Ovary (tissue), 3 donors: ENCODE measurements around the gene INPP5D.

Experiments
- CTCF ChIP-seq, 3 donors: fragments of 450-650 bp in 2 of 3; fragments of 200-600 bp in 1 of 3; IDR thresholded peaks; one replicate each; pipeline versions ENCODE4 v1.5.1 to v1.8.0; 2016 to 2022; ENCODE audit warnings: antibody characterized with exemption in 3 of 3, mild to moderate bottlenecking in 1 of 3
- EP300 ChIP-seq: sonication (generic); formaldehyde crosslinking; IDR thresholded peaks from one replicate; pipeline ENCODE4 v1.6.1; 2017; ENCODE audit warnings: antibody characterized with exemption
- POLR2A ChIP-seq: fragments of 450-650 bp; IDR thresholded peaks from one replicate; pipeline ENCODE4 v1.6.1; 2017; ENCODE audit warnings: antibody characterized with exemption, mild to moderate bottlenecking, moderate library complexity
- donor health status: DM: no; HTN: no; CAD: no.

GRCh38 chr2:233129351-233129978, 69.3 kb downstream of the INPP5D start:
- TF ChIP-seq EP300: no peak
- TF ChIP-seq CTCF (IDR thresholded peaks at IDR 0.05): no peak
- no peak for TF ChIP-seq POLR2A
